LNCaP clone FGC (cell line): ENCODE data around the gene RGS14.
"Not testable (repeated sequence)": the region's sequence is repeated elsewhere in the genome, so short reads cannot be mapped to it uniquely, and the experiment has no call there.

ENCODE experiments used
- DNase-seq: peaks from one replicate; pipeline ENCODE4 v3.0.0-alpha.2; 2011; ENCODE audit warnings: low read depth
- H3K4me3 ChIP-seq: 2 replicates; pipeline ENCODE4 v1.5.1; 2011; ENCODE audit warnings: mild to moderate bottlenecking, low read depth, low read length, control low read depth
- CTCF ChIP-seq: IDR thresholded peaks from 2 replicates; pipeline ENCODE4 v1.5.1; 2012; ENCODE audit warnings: mild to moderate bottlenecking; ENCODE audit not compliant: control insufficient read depth, insufficient read depth; ENCODE audit errors: extremely low read depth

The RGS14 gene

GRCh38 chr5:177409043-177409801 lies 51.5 kb downstream of the RGS14 start, which contains the start of gene F12:
TSS of gene F12 (minus strand) at chr5:177409564. CDS start at chr5:177409527, 37 bp downstream.
- no peak within 1 kb of the TSS for H3K4me3 ChIP-seq
- TF ChIP-seq CTCF: no peak
- no peak for DNase-seq

GRCh38 chr5:177410575-177410974 lies 52.9 kb downstream of the RGS14 start:
- TF ChIP-seq CTCF: no peak
- no peak overlapping the region for H3K4me3 ChIP-seq
- DNase-seq: no peak

GRCh38 chr5:177412603-177413233 lies 55.0 kb downstream of the RGS14 start:
- no peak for TF ChIP-seq CTCF
- H3K4me3 ChIP-seq: no peak overlapping the region
- DNase-seq: no peak

- no peak for DNase-seq
- TF ChIP-seq CTCF: no peak
These were observed 56.8 kb downstream of the RGS14 start for GRCh38 chr5:177414481-177414880.

GRCh38 chr5:177417081-177417480 lies 59.4 kb downstream of the RGS14 start:
- DNase-seq, H3K4me3 ChIP-seq: not testable (repeated sequence)

More at GRCh38 chr5:177414481-177414880, 56.8 kb downstream of the RGS14 start:
- H3K4me3 ChIP-seq: no peak overlapping the region

GRCh38 chr5:177419046-177419445 lies 61.3 kb downstream of the RGS14 start:
- no peak for DNase-seq
- no peak overlapping the region for H3K4me3 ChIP-seq
- no peak for TF ChIP-seq CTCF

- DNase-seq: not testable (repeated sequence)
These were observed 62.7 kb downstream of the RGS14 start for GRCh38 chr5:177420472-177420871.

GRCh38 chr5:177421062-177421798 lies 63.5 kb downstream of the RGS14 start:
- no peak for DNase-seq
- H3K4me3 ChIP-seq: no peak overlapping the region
- no peak for TF ChIP-seq CTCF

More at GRCh38 chr5:177420472-177420871, 62.7 kb downstream of the RGS14 start:
- not testable (repeated sequence) for H3K4me3 ChIP-seq
